Naive thymus-derived CD8-positive, alpha-beta T cell (primary cell): ENCODE measurements around the gene GAL3ST2. TPM values are rescaled to one million over a fixed set of nuclear protein-coding genes. Genes with fewer than 3 reads are reported as not detected.
"Not testable (repeated sequence)": the region's sequence is repeated elsewhere in the genome, so short reads cannot be mapped to it uniquely, and the experiment has no call there.

ENCODE experiments used
- ATAC-seq, 2 donors: fragments of 150-1000 bp; cut with Tn5 transposase in 1 of 2; sonication (Bioruptor Pico), chemical (Tn5 transposase) in 1 of 2; 1 replicate in 1 of 2; 2 replicates in 1 of 2; pipeline ENCODE4 v1.10.0; 2021; ENCODE audit warnings: mild to moderate bottlenecking in 2 of 2, moderate library complexity in 2 of 2
- POLR2A ChIA-PET: fragments of 350-600 bp; sonication (Branson Sonifier 250); formaldehyde crosslinking; loops from one replicate; lab custom pipeline; 2021; ENCODE audit warnings: antibody characterized with exemption; lab: Charles Lee
- DNase-seq, 10 donors: peaks; one replicate each; pipeline versions ENCODE4 v3.0.0 to v3.0.0-alpha.2; 2020 to 2022
- H3K27ac Mint-ChIP-seq, 10 donors: one replicate each; pipeline ENCODE4 v1.8.0; 2020 to 2022; ENCODE audit warnings: mild to moderate bottlenecking in 10 of 10, mixed read lengths in 10 of 10, moderate library complexity in 4 of 10, inconsistent platforms in 1 of 10
- H3K27me3 Mint-ChIP-seq, 5 donors: one replicate each; pipeline ENCODE4 v1.8.0; 2021 to 2022; ENCODE audit warnings: mixed read lengths in 5 of 5
- H3K36me3 Mint-ChIP-seq, 3 donors: one replicate each; pipeline ENCODE4 v1.8.0; 2020 to 2022; ENCODE audit warnings: mixed read lengths in 3 of 3, mild to moderate bottlenecking in 2 of 3, inconsistent platforms in 1 of 3
- H3K4me1 Mint-ChIP-seq, 4 donors: one replicate each; pipeline ENCODE4 v1.8.0; 2021 to 2022; ENCODE audit warnings: mixed read lengths in 4 of 4
- H3K4me3 Mint-ChIP-seq, 10 donors: one replicate each; pipeline ENCODE4 v1.8.0; 2020 to 2022; ENCODE audit warnings: mild to moderate bottlenecking in 10 of 10, mixed read lengths in 10 of 10, moderate library complexity in 6 of 10, inconsistent platforms in 1 of 10
- H3K9me3 Mint-ChIP-seq, 9 donors: one replicate each; pipeline ENCODE4 v1.8.0; 2020 to 2022; ENCODE audit warnings: mixed read lengths in 9 of 9, mild to moderate bottlenecking in 3 of 9, inconsistent platforms in 1 of 9, moderate library complexity in 1 of 9
- polyA plus RNA-seq, 3 donors: library from polyadenylated mRNA; unstranded; fragments of 300-500 nt; fragmentation: Illumina TruSeq; gene quantifications; one replicate each; pipeline ENCODE4 v1.2.3, GENCODE V29; 2021
- total RNA-seq, 8 experiments: library from RNA in 2 of 8; stranded (reverse) in 2 of 8; gene quantifications; one replicate each; pipeline ENCODE4 v1.2.3 and lab custom pipeline; 2021 to 2026

Gene GAL3ST2
- total and polyA plus RNA-seq, 5 experiments from 2014 or later, result not detected

DNA sequence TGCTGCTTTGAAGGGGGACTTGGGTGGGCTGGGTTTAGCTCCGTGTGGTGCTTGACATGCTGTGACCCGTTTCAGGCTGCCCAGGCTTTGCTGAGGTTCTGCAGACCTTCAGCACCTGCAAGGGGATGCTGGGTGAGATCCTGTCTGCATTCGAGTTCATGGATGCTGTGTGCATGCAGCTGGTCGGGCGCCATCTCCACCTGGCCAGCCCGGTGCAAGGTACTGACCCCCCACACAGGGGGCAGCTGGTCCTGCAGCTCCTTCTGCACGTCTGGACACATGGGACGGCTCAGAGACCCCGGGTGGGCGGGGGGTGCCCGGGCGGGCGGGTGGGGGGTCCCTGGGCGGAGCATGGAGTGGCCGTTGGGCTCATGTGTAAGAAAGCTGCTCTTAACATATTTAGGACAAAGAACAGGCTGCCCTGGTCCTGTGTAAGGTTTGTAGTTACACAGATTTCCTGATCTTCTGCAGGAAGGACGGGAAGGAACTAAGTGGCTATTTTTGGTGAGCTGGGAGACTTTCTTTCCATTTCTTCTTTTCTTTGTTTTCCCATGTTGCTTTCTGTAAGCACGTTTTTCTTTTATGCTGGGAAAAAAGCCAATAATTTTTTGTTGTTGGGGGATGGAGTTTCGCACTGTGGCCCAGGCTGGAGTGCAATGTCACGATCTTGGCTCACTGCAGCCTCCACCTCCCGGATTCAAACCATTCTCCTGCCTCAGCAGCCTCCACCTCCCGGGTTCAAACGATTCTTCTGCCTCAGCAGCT, 26.4 kb upstream of the GAL3ST2 start:
- no peaks in the 10 kb centered on the region for H3K9me3 Mint-ChIP-seq

DNA sequence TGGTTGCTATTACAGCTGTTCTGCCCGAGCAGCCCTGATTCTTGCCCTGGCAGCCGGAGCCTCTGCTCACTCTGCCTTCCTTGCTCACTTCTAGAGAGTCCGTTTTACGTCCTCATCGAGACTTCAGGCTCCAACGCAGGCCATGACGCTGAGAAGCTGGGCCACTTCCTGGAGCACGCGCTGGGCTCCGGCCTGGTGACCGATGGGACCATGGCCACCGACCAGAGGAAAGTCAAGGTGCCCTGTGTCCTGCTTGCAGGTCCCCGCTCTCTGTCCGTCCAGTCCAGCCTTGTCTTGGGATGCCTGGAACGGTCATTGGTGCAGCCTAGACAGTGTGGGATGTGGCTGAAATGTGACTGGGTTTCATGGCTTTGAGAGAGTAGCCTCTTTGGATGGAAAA, 25.5 kb upstream of the GAL3ST2 start:
- Mint-ChIP-seq H3K36me3 (peaks cover 1 to 46% (median 9%) of the 10 kb centered on the region in 3 donors), H3K27me3 (no peaks in the 10 kb centered on the region), H3K27ac (no peak overlapping the region), H3K9me3 (no peaks in the 10 kb centered on the region), H3K4me3 (no peak overlapping the region), H3K4me1 (peaks cover 0 to 2% (median under 1%) of the 10 kb centered on the region in 4 donors)
- ATAC-seq (no peak), DNase-seq (no peak)
- POLR2A ChIA-PET, result no interaction called here

More for the DNA sequence above, 26.4 kb upstream of the GAL3ST2 start:
- no peaks in the 10 kb centered on the region for H3K27me3 Mint-ChIP-seq
- peak overlapping the region in 1 of 10 donors; percentile 87 for H3K27ac Mint-ChIP-seq
- peaks cover 0 to 2% (median under 1%) of the 10 kb centered on the region in 4 donors for H3K4me1 Mint-ChIP-seq
- POLR2A ChIA-PET, result no interaction called here
- ATAC-seq (no peak), DNase-seq (no peak)
- H3K4me3 Mint-ChIP-seq, result no peak overlapping the region
- peaks cover 10 to 46% (median 18%) of the 10 kb centered on the region in 3 donors for H3K36me3 Mint-ChIP-seq

DNA sequence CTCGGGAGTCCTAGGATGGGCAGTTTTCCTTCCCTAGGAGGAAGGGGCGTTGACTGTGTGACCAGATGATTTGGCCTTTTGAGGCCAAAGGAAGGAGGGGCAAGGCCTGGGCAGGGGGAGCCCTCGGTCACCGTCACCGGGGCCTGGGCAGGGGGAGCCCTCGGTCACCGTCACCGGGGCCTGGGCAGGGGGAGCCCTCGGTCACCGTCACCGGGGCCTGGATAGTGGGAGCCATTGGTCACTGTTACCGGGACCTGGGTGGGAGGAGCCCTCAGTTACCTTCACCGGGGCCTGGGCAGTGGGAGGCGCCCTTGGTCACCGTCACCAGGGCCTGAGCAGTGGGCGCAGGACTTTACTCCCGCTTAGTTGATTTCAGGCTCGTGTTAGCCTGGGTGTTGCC, 24.8 kb upstream of the GAL3ST2 start:
- POLR2A ChIA-PET, result no interaction called here
- H3K27me3 Mint-ChIP-seq, result no peaks in the 10 kb centered on the region
- H3K4me3 Mint-ChIP-seq, result no peak overlapping the region
- peaks cover 0 to 48% (median 6%) of the 10 kb centered on the region in 3 donors for H3K36me3 Mint-ChIP-seq
- no peak overlapping the region for H3K27ac Mint-ChIP-seq
- DNase-seq (no peak), ATAC-seq (no peak)
- H3K9me3 Mint-ChIP-seq, result no peaks in the 10 kb centered on the region
- H3K4me1 Mint-ChIP-seq, result peaks cover 0 to 2% (median under 1%) of the 10 kb centered on the region in 4 donors

DNA sequence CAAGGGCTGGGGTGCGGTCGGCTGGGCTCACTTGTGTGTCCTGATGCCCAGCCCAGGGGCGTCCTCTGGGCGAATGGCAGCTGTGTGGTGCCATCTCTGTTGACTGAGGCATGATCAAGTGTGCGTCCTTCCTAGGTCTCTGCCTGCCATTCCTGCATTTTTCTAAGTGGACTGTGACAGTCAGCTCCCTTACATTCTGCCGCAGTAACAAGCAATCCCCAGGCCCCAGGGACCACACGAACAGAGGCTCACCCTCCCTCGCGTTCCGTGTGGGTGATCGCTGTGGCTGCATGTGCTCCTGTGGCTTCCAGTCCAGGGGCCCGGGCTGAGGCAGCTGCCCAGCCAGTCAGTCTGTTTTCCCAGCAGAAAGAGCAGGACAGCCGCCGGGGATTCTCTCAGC, 24.4 kb upstream of the GAL3ST2 start:
- no peak overlapping the region for H3K27ac Mint-ChIP-seq
- no peak for DNase-seq
- H3K4me3 Mint-ChIP-seq, result no peak overlapping the region
- H3K4me1 Mint-ChIP-seq, result peaks cover 0 to 2% (median 0%) of the 10 kb centered on the region in 4 donors
- ATAC-seq, result no peak
- H3K9me3 Mint-ChIP-seq, result no peaks in the 10 kb centered on the region
- no peaks in the 10 kb centered on the region for H3K27me3 Mint-ChIP-seq
- POLR2A ChIA-PET, result no interaction called here
- H3K36me3 Mint-ChIP-seq, result peaks cover 0 to 48% (median 6%) of the 10 kb centered on the region in 3 donors

DNA sequence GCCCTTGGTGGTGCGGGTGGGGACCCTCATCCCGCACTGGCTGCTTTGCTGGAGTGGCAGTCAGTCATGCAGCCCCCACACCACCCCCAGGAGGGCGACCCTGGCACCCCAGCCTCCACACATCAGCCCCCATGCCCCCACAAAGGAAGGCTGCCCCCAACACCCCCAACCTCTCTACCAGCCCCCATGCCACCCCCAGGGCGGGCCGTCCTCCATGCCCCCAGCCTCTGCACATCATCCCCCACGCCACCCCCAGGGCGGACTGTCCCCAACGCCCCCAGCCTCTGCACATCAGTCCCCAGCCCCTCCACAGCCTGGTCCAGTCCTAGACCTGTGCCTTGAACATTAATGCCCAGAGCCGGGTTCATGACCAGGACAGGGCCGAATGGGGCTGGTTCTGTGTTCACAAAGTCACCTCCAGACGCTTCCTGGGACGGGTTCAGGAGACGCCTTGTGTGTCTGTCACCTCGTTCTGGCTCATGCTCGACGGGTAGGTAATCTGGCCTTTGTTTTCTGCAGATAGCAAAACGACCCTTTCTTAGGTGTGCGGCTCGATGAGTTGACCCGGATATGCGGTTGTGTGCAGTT, 23.8 kb upstream of the GAL3ST2 start:
- no peaks in the 10 kb centered on the region for H3K9me3 Mint-ChIP-seq
- POLR2A ChIA-PET, result no interaction called here
- peaks cover 0 to 50% (median 6%) of the 10 kb centered on the region in 3 donors for H3K36me3 Mint-ChIP-seq

DNA sequence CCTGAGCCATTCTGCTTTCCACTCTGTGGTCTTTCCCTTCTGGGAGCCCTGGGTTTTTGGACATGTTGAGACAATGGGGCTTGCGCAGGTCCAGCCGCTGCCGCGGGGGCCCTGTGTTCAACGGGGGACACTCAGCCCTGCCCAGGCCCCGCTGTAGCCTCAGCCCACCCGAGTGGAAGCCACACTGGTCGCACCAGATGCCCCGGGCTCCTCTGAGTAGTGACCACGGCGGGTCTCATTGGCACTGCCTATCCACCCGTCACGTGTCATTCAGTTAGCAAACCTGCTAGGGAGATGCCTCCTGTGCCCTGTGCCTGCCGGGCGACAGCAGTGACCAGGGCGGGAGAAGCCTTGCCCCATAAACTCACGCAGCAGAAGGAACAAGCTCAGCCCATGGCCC, 23.1 kb upstream of the GAL3ST2 start:
- Mint-ChIP-seq H3K9me3 (no peaks in the 10 kb centered on the region), H3K27me3 (no peaks in the 10 kb centered on the region), H3K4me3 (no peak overlapping the region), H3K27ac (no peak overlapping the region), H3K36me3 (peaks cover 0 to 54% (median 4%) of the 10 kb centered on the region in 3 donors), H3K4me1 (peaks cover 0 to 4% (median 0%) of the 10 kb centered on the region in 4 donors)
- POLR2A ChIA-PET, result interaction anchor here (0.6 kb wide), 1 partner anchor 42 kb away, joined by 3 read pairs; no protein-coding TSS in a partner anchor
- ATAC-seq, result no peak
- no peak for DNase-seq

More for the DNA sequence above, 23.8 kb upstream of the GAL3ST2 start:
- Mint-ChIP-seq H3K27ac (no peak overlapping the region), H3K4me3 (no peak overlapping the region), H3K27me3 (no peaks in the 10 kb centered on the region), H3K4me1 (peaks cover 0 to 2% (median 0%) of the 10 kb centered on the region in 4 donors)
- ATAC-seq, result no peak
- no peak for DNase-seq

DNA sequence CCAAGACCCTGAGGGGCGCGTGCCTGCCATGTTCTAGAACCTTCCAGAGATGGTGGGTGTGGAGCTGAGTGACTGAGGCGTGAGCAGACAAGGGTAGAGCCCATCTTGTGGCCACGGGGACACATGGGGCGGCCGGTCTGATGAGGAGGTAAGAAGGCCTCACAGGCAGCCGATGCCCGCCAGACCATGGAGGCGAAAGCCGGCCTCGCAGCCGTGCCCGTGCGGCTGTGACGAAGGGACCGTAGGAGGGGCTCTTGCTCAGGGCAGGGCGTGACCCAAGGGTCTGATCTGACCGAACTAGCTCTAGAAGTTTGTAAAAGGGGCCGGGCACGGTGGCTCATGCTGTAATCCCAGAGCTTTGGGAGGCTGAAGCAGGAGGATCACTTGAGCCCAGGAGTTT, 22.6 kb upstream of the GAL3ST2 start:
- Mint-ChIP-seq H3K9me3 (no peaks in the 10 kb centered on the region), H3K4me3 (no peak overlapping the region), H3K27ac (peak overlapping the region in 1 of 10 donors; percentile 28), H3K27me3 (no peaks in the 10 kb centered on the region), H3K36me3 (peaks cover 0 to 58% (median 4%) of the 10 kb centered on the region in 3 donors), H3K4me1 (peaks cover 0 to 4% (median 0%) of the 10 kb centered on the region in 4 donors)
- POLR2A ChIA-PET, result interaction anchor here (0.6 kb wide), 1 partner anchor 43 kb away, joined by 3 read pairs; no protein-coding TSS in a partner anchor
- no peak for DNase-seq
- no peak for ATAC-seq

DNA sequence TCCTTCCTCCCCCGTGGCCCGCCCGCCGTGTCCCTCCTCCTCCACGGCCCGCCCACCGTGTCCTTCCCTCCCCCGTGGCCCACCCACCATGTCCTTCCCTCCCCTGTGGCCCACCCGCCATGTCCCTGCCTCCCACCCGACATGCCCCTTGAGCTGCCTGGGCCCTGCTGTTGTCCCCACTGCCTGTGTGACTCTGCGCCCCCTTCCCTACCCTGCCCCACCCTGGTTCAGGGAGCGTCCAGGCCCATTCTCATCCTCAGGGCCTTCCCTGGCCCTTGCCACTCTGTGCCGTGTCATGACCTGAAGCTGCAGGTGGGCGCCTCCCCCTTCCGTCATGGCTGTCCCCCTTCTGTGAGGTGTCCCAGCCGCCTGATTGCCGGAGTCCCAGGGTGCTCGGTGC, 21.5 kb upstream of the GAL3ST2 start:
- DNase-seq (no peak), ATAC-seq (no peak)
- Mint-ChIP-seq H3K9me3 (peaks cover 0 to 2% (median 0%) of the 10 kb centered on the region in 9 donors), H3K4me3 (no peak overlapping the region), H3K36me3 (peaks cover 0 to 59% (median 12%) of the 10 kb centered on the region in 3 donors), H3K4me1 (peaks cover 0 to 7% (median 0%) of the 10 kb centered on the region in 4 donors), H3K27ac (no peak overlapping the region), H3K27me3 (no peaks in the 10 kb centered on the region)
- POLR2A ChIA-PET, result no interaction called here

DNA sequence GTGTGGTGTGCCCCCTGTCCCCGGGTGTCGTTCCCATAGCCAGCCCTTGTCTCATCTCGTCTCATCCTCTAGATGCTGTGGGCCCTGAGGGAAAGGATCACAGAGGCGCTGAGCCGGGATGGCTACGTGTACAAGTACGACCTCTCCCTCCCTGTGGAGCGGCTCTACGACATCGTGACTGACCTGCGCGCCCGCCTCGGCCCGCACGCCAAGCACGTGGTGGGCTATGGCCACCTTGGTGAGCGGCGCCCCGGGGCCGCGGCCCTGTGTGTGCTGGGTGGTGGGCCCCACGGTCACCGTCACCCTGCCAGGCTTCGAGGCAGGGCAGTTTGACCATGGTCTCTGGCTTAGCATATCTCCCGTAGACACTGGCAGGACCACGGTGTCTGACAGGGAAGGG, 20.8 kb upstream of the GAL3ST2 start:
- peaks cover 3 to 61% (median 14%) of the 10 kb centered on the region in 3 donors for H3K36me3 Mint-ChIP-seq
- DNase-seq (no peak), ATAC-seq (no peak)
- H3K27me3 Mint-ChIP-seq, result no peaks in the 10 kb centered on the region
- peaks cover 0 to 8% (median under 1%) of the 10 kb centered on the region in 4 donors for H3K4me1 Mint-ChIP-seq
- no peak overlapping the region for H3K27ac Mint-ChIP-seq
- H3K4me3 Mint-ChIP-seq, result no peak overlapping the region
- POLR2A ChIA-PET, result no interaction called here
- peaks cover 0 to 4% (median 2%) of the 10 kb centered on the region in 9 donors for H3K9me3 Mint-ChIP-seq

DNA sequence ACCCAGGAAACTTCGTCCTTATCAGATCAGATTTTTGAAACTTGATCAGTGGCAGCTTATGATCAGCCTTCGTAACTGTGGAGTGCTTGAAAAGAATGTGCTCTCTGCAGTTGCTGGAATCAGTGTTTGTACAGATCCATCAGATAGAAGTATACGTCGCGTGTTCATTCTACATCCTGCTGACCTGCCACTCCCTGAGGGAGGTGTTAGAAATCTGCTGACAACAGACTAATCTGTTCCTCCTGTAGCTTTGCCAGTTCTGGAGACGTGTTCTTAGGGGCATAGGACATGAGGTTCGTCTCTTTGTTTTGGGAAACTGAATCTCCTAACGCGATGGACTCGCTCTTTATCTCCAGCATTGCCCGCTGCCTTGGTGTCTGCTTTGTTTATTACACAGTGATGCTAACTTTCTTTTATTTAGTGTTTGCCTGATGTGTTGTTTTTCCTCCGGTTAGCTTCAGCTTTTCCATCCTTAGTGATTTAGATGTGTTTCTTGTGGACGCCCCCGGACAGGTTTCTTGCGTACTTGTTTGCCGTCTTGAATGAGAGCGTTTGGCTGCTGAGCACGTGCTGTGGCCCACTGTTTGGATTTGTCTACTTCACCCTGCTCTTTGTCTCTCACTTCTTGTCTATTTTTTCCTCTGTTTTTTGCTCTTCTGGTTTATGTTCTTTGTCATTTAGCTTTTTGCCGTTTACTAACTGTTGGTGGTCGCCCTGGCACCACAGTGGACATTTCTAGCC, 17.4 kb upstream of the GAL3ST2 start:
- Mint-ChIP-seq H3K27ac (peak overlapping the region in 5 of 10 donors; percentile 9 to 78 (median 50)), H3K4me3 (no peak overlapping the region)
- POLR2A ChIA-PET, result no interaction called here

DNA sequence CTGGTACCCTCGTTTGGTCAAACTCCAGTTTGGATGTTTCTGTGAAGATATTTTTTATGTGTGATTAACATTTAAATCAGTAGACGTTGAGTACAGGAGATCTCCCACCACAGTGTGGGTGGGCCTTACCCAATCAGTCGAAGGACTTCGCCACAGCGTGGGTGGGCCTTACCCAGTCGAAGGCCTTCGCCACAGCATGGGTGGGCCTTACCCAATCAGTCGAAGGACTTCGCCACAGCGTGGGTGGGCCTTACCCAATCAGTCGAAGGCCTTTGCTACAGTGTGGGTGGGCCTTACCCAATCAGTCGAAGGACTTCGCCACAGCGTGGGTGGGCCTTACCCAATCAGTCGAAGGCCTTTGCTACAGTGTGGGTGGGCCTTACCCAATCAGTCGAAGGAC, 16.7 kb upstream of the GAL3ST2 start:
- DNase-seq, H3K27me3 Mint-ChIP-seq, POLR2A ChIA-PET, H3K4me3 Mint-ChIP-seq, ATAC-seq, H3K9me3 Mint-ChIP-seq: not testable (repeated sequence)
- peak overlapping the region in 4 of 10 donors; percentile 9 to 78 (median 60) for H3K27ac Mint-ChIP-seq
- H3K4me1 Mint-ChIP-seq, result peaks cover 7 to 23% (median 9%) of the 10 kb centered on the region in 4 donors
- H3K36me3 Mint-ChIP-seq, result peaks cover 5 to 55% (median 14%) of the 10 kb centered on the region in 3 donors

More for the DNA sequence above, 17.4 kb upstream of the GAL3ST2 start:
- Mint-ChIP-seq H3K9me3 (peaks cover 0 to 5% (median 2%) of the 10 kb centered on the region in 9 donors), H3K36me3 (peaks cover 5 to 59% (median 14%) of the 10 kb centered on the region in 3 donors), H3K4me1 (peaks cover 7 to 20% (median 9%) of the 10 kb centered on the region in 4 donors), H3K27me3 (no peaks in the 10 kb centered on the region)
- ATAC-seq (no peak), DNase-seq (peak in 1 of 10 donors; percentile 58)

DNA sequence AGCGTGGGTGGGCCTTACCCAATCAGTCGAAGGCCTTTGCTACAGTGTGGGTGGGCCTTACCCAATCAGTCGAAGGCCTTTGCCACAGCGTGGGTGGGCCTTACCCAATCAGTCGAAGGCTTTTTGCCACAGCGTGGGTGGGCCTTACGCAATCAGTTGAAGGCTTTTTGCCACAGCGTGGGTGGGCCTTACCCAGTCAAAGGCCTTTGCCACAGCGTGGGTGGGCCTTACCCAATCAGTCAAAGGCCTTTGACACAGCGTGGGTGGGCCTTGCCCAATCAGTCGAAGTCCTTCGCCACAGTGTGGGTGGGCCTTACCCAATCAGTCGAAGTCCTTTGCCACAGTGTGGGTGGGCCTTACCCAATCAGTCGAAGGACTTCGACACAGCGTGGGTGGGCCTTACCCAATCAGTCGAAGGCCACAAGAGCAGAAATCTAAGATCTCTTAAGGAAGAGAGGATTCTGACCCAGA, 16.3 kb upstream of the GAL3ST2 start:
- Mint-ChIP-seq H3K4me3 (no peak overlapping the region), H3K9me3 (peaks cover 0 to 5% (median 2%) of the 10 kb centered on the region in 9 donors), H3K27me3 (no peaks in the 10 kb centered on the region), H3K27ac (peak overlapping the region in 2 of 10 donors; percentile 8 to 69), H3K4me1 (peaks cover 7 to 23% (median 9%) of the 10 kb centered on the region in 4 donors), H3K36me3 (peaks cover 5 to 54% (median 14%) of the 10 kb centered on the region in 3 donors)
- DNase-seq (no peak), ATAC-seq (no peak)
- POLR2A ChIA-PET, result no interaction called here
